Endothelial cell of umbilical vein (primary cell): Measurements from ENCODE around the gene CPXM2. TPM values are rescaled to one million over a fixed set of nuclear protein-coding genes. Genes with fewer than 3 reads are reported as not detected.

ENCODE experiments used
- BruUV-seq: library from RNA; stranded (reverse); fragments of 400-500 nt; replicated peaks from 2 replicates; lab custom pipeline; 2021; lab: Mats Ljungman, UMichigan
- CTCF ChIA-PET: fragments of 300-600, 350-600 bp; sonication (Branson Sonifier 250); formaldehyde crosslinking; loops from one replicate; lab custom pipeline; 2021; ENCODE audit warnings: antibody characterized with exemption, inconsistent platforms; lab: Charles Lee
- POLR2A ChIA-PET: fragments of 300-600, 350-600 bp; sonication (Branson Sonifier 250); formaldehyde crosslinking; loops from one replicate; lab custom pipeline; 2021; ENCODE audit warnings: antibody characterized with exemption, inconsistent platforms; lab: Charles Lee
- DNase-seq: peaks from one replicate; pipeline ENCODE4 v3.0.0-alpha.2; 2011; ENCODE audit warnings: low read depth, low spot score
- FAIRE-seq: peaks from 2 replicates; lab custom pipeline; 2011; peaks lifted over from hg19 to GRCh38; lab: Jason Lieb, UNC
- H2AFZ ChIP-seq: 2 replicates; pipeline ENCODE4 v1.6.0; 2012; ENCODE audit warnings: low read depth, low read length, control low read depth, inconsistent platforms
- H3K27ac ChIP-seq: 2 replicates; pipeline ENCODE4 v1.5.1; 2011; ENCODE audit warnings: low read depth, mild to moderate bottlenecking, control low read depth, low read length, moderate library complexity; ENCODE audit not compliant: insufficient read depth
- H3K27me3 ChIP-seq, 2 experiments: 2 replicates each; pipeline versions ENCODE4 v1.6.0 to v1.6.1; 2011; ENCODE audit warnings: low read length in 2 of 2, mixed read lengths in 1 of 2; ENCODE audit not compliant: control insufficient read depth in 2 of 2, insufficient read depth in 2 of 2
- H3K36me3 ChIP-seq, 2 experiments: 2 replicates in 1 of 2; 3 replicates in 1 of 2; pipeline ENCODE4 v1.5.1; 2011; ENCODE audit warnings: low read length in 2 of 2, mild to moderate bottlenecking in 1 of 2, moderate library complexity in 1 of 2; ENCODE audit not compliant: control insufficient read depth in 2 of 2, insufficient read depth in 2 of 2; ENCODE audit errors: extremely low read depth in 1 of 2
- H3K4me1 ChIP-seq: 3 replicates; pipeline ENCODE4 v1.5.1; 2011; ENCODE audit warnings: mild to moderate bottlenecking, low read length; ENCODE audit not compliant: control insufficient read depth, insufficient read depth; ENCODE audit errors: extremely low read depth
- H3K4me2 ChIP-seq: 2 replicates; pipeline ENCODE4 v1.6.1; 2011; ENCODE audit warnings: low read length, control low read depth, mixed read lengths; ENCODE audit not compliant: insufficient read depth
- H3K4me3 ChIP-seq, 3 experiments: fragments of 200-600 bp in 1 of 3; sonication (generic), shearing (Covaris generic) in 1 of 3; replicated peaks in 1 of 3; 2 replicates each; pipeline ENCODE4 v1.5.1; 2011 to 2016; ENCODE audit warnings: control low read depth in 3 of 3, low read length in 3 of 3, mild to moderate bottlenecking in 2 of 3, inconsistent platforms in 1 of 3, low read depth in 1 of 3, moderate library complexity in 1 of 3; ENCODE audit not compliant: insufficient read depth in 1 of 3
- H3K79me2 ChIP-seq: 2 replicates; pipeline ENCODE4 v1.6.0; 2012; ENCODE audit warnings: low read length, inconsistent platforms; ENCODE audit not compliant: control insufficient read depth, insufficient read depth
- H3K9ac ChIP-seq: replicated peaks from 2 replicates; pipeline ENCODE3; 2011; ENCODE audit warnings: low read length, control low read depth; ENCODE audit not compliant: insufficient read depth; ENCODE audit errors: extremely low read depth
- H3K9me1 ChIP-seq: replicated peaks from 3 replicates; pipeline ENCODE4 v1.6.0; 2011; ENCODE audit warnings: mild to moderate bottlenecking, low read length; ENCODE audit not compliant: control insufficient read depth, insufficient read depth; ENCODE audit errors: extremely low read depth
- H3K9me3 ChIP-seq: replicated peaks from 2 replicates; pipeline ENCODE4 v1.5.1; 2012; ENCODE audit warnings: low read length, inconsistent platforms; ENCODE audit not compliant: control insufficient read depth, insufficient read depth
- H4K20me1 ChIP-seq: replicated peaks from 2 replicates; pipeline ENCODE3; 2011; ENCODE audit warnings: mild to moderate bottlenecking, low read length; ENCODE audit not compliant: control insufficient read depth, insufficient read depth; ENCODE audit errors: extremely low read depth
- EZH2 ChIP-seq: IDR thresholded peaks from 2 replicates; pipeline ENCODE4 v1.6.1; 2012; ENCODE audit warnings: borderline replicate concordance, low read depth, mild to moderate bottlenecking, moderate library complexity, low read length, inconsistent platforms; ENCODE audit not compliant: severe bottlenecking
- FOS ChIP-seq: IDR thresholded peaks from 2 replicates; pipeline ENCODE4 v1.6.1; 2011; ENCODE audit warnings: mild to moderate bottlenecking, low read length, moderate library complexity, borderline replicate concordance; ENCODE audit not compliant: insufficient read depth
- GATA2 ChIP-seq: IDR thresholded peaks from 2 replicates; pipeline ENCODE4 v1.7.0; 2011; ENCODE audit warnings: low read depth, mild to moderate bottlenecking, moderate library complexity, mixed read lengths, low read length; ENCODE audit not compliant: insufficient read length, insufficient read depth
- JUN ChIP-seq: IDR thresholded peaks from 2 replicates; pipeline ENCODE4 v1.6.1; 2011; ENCODE audit warnings: borderline replicate concordance, low read depth; ENCODE audit not compliant: insufficient read length, insufficient read depth
- MAX ChIP-seq: IDR thresholded peaks from 2 replicates; pipeline ENCODE4 v1.6.1; 2011; ENCODE audit not compliant: insufficient read depth, insufficient read length
- MYC ChIP-seq: IDR thresholded peaks from one replicate; pipeline ENCODE4 v1.6.1; 2011; ENCODE audit warnings: mild to moderate bottlenecking, low read depth, low read length
- POLR2A ChIP-seq: IDR thresholded peaks from 2 replicates; pipeline ENCODE4 v1.6.1; 2012; ENCODE audit warnings: low read depth, mild to moderate bottlenecking, control low read depth, low read length
- POLR2AphosphoS5 ChIP-seq: IDR thresholded peaks from 2 replicates; pipeline ENCODE4 v1.6.1; 2012; ENCODE audit warnings: low read depth, mild to moderate bottlenecking, control low read depth, low read length, moderate library complexity; ENCODE audit not compliant: insufficient read depth
- dilution Hi-C: fragments of 300-500 bp; cut with MboI; formaldehyde crosslinking; loops from one replicate; pipeline ENCODE4 v1.15.0; 2019; ENCODE audit warnings: low sequenced_read_pairs; ENCODE audit not compliant: extremely low pct_ligation_motif_present
- intact Hi-C: fragments of 100-400 bp; cut with micrococcal nuclease; formaldehyde crosslinking; loops from one replicate; pipeline ENCODE4 v1.10.0; 2022
- polyA plus RNA-seq, 4 experiments: library from polyadenylated mRNA; depleted of rRNA in 3 of 4; stranded (reverse) in 3 of 4; unstranded in 1 of 4; fragments of >200 nt; gene quantifications; 2 replicates each; pipeline versions ENCODE4 v1.2.1 to v1.2.3, GENCODE V29; 2011 to 2012; ENCODE audit warnings: missing spikeins in 1 of 4
- total RNA-seq: library from RNA; stranded (reverse); gene quantifications from 2 replicates; pipeline ENCODE4 v1.2.3, GENCODE V29; 2021
- TF ChIP-seq, protein P1 (sequence below), 2 donors: IDR thresholded peaks; 1 replicate in 1 of 2; 2 replicates in 1 of 2; pipeline ENCODE4 v1.5.1; 2011; ENCODE audit warnings: low read length in 2 of 2, mild to moderate bottlenecking in 2 of 2, moderate library complexity in 2 of 2, control low read depth in 1 of 2, inconsistent platforms in 1 of 2, low read depth in 1 of 2; ENCODE audit not compliant: insufficient read depth in 1 of 2; ENCODE audit errors: extremely low read depth in 1 of 2

The CPXM2 gene
- total and polyA plus RNA-seq, 2 donors (not counting 3 experiments of a cell fraction or from before 2014, with no cell fraction given) = 1.8 to 2.7 TPM

DNA sequence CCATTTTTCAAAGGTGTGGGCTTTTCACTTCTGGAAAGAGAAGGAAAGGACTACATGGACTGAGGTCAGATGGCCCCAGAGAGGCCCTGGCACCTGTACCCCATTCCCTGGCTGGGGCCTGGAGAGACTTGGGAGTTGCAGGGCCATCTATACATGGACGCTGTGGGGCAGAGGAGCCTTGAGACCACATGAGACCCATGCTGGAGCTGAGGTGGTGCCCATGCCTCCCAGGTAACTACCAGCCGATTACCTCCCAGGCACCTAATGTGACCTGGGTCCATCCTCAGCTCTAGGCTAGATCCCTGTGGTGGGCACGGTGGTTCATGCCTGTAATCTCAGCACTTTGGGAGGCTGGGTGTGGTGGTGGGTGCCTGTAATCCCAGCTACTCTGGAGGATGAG lies 144.2 kb downstream of the CPXM2 start:
- CTCF ChIA-PET = no interaction called here
- H3K27ac ChIP-seq = no peak overlapping the region
- POLR2A ChIA-PET = no interaction called here
- no peaks in the 10 kb centered on the region for H3K4me1 ChIP-seq
- H2AFZ ChIP-seq = no peak overlapping the region
- H3K27me3 ChIP-seq = no peaks in the 10 kb centered on the region
- TF ChIP-seq GATA2 (no peak), POLR2AphosphoS5 (no peak)
- TF ChIP-seq, protein P1, sequence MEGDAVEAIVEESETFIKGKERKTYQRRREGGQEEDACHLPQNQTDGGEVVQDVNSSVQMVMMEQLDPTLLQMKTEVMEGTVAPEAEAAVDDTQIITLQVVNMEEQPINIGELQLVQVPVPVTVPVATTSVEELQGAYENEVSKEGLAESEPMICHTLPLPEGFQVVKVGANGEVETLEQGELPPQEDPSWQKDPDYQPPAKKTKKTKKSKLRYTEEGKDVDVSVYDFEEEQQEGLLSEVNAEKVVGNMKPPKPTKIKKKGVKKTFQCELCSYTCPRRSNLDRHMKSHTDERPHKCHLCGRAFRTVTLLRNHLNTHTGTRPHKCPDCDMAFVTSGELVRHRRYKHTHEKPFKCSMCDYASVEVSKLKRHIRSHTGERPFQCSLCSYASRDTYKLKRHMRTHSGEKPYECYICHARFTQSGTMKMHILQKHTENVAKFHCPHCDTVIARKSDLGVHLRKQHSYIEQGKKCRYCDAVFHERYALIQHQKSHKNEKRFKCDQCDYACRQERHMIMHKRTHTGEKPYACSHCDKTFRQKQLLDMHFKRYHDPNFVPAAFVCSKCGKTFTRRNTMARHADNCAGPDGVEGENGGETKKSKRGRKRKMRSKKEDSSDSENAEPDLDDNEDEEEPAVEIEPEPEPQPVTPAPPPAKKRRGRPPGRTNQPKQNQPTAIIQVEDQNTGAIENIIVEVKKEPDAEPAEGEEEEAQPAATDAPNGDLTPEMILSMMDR (IDR thresholded peaks at IDR 0.05; ENCODE audit: extremely low read depth in 1 of 2, insufficient read depth in 1 of 2, low read depth in 1 of 2, low read length in 2 of 2) = no peak
- dilution Hi-C loops = no loop called here
- no TSS peak for BruUV-seq
- H3K36me3 ChIP-seq = no peaks in the 10 kb centered on the region
- no peaks in the 10 kb centered on the region for H3K9me1 ChIP-seq
- H3K4me3 ChIP-seq = no peak overlapping the region
- no peak overlapping the region for H3K4me2 ChIP-seq
- H3K9me3 ChIP-seq = no peaks in the 10 kb centered on the region
- DNase-seq (no peak), FAIRE-seq (no peak)
- no peaks in the 10 kb centered on the region for H4K20me1 ChIP-seq
- intact Hi-C loops = no loop called here
- H3K9ac ChIP-seq = no peak overlapping the region
- H3K79me2 ChIP-seq = no peaks in the 10 kb centered on the region

DNA sequence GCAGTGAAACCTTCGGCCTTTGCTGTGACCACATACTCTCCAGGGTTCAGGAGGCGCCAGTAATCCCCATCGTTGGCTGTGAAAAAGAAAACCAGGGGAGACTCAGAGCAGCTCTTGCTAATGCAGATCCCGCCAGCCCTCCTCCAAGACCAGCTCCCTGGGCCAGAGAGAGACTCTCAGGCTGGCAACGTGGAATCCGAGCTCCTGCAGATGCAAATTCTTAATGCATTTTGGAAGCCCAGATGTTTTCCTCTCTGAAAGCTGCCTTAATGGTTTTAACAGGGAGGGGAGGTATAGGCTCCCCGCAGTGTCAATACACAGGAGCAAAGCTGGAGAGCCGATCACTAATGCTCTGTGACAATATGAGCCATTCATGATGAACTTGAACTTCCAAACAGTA lies 144.7 kb downstream of the CPXM2 start:
- intact Hi-C loops = no loop called here
- ChIA-PET POLR2A (no interaction called here), CTCF (no interaction called here)
- Histone ChIP-seq H3K27ac (no peak overlapping the region), H3K36me3 (no peaks in the 10 kb centered on the region), H3K9me3 (no peaks in the 10 kb centered on the region), H3K79me2 (no peaks in the 10 kb centered on the region), H3K4me3 (no peak overlapping the region), H3K4me1 (no peaks in the 10 kb centered on the region), H3K9ac (no peak overlapping the region), H3K9me1 (no peaks in the 10 kb centered on the region), H3K27me3 (no peaks in the 10 kb centered on the region), H4K20me1 (no peaks in the 10 kb centered on the region), H2AFZ (no peak overlapping the region), H3K4me2 (no peak overlapping the region)
- no peak for DNase-seq
- dilution Hi-C loops = no loop called here
- FAIRE-seq = no peak
- TF ChIP-seq, protein P1 (IDR thresholded peaks at IDR 0.05; ENCODE audit: extremely low read depth in 1 of 2, insufficient read depth in 1 of 2, low read depth in 1 of 2, low read length in 2 of 2) = no peak
- TF ChIP-seq POLR2AphosphoS5 (no peak), JUN (no peak), EZH2 (no peak), FOS (no peak), MAX (no peak), POLR2A (no peak), MYC (no peak), GATA2 (no peak)
- no TSS peak for BruUV-seq
